C4-2B (cell line): ENCODE data around the gene HLA-A.

Source experiments
- ZFX ChIP-seq: fragments of 450-650 bp; IDR thresholded peaks from 2 replicates; pipeline ENCODE4 v1.6.1; 2017
- TF ChIP-seq, protein P1 (sequence below): fragments of 450-650 bp; conservative IDR thresholded peaks from 2 replicates; pipeline ENCODE4 v1.5.1; 2017; ENCODE audit warnings: mild to moderate bottlenecking

DNA sequence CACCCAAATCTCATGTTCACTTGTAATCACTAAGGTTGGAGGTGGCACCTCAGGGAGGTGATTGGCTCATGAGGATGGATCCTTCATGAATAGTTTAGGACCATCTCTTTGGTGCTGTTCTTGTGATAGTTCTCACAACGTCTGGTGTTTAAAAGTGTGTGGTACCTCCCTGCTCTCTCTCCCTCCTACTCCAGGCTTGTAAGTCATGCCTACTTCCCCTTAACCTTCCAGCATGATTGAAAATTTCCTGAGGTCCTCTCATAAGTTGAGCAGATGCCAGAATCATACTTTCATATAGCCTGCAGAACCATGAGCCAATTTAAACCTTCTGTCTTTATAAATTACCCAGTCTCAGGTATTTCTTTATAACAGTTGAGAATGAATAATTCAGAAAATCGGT lies 16.6 kb downstream of the HLA-A start:
- TF ChIP-seq, protein P1, sequence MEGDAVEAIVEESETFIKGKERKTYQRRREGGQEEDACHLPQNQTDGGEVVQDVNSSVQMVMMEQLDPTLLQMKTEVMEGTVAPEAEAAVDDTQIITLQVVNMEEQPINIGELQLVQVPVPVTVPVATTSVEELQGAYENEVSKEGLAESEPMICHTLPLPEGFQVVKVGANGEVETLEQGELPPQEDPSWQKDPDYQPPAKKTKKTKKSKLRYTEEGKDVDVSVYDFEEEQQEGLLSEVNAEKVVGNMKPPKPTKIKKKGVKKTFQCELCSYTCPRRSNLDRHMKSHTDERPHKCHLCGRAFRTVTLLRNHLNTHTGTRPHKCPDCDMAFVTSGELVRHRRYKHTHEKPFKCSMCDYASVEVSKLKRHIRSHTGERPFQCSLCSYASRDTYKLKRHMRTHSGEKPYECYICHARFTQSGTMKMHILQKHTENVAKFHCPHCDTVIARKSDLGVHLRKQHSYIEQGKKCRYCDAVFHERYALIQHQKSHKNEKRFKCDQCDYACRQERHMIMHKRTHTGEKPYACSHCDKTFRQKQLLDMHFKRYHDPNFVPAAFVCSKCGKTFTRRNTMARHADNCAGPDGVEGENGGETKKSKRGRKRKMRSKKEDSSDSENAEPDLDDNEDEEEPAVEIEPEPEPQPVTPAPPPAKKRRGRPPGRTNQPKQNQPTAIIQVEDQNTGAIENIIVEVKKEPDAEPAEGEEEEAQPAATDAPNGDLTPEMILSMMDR, result no peak
- TF ChIP-seq ZFX, result no peak
